ENCODE data around the gene CLPX. TPM values are rescaled to one million over a fixed set of nuclear protein-coding genes. Genes with fewer than 3 reads are reported as not detected.
"Not testable (repeated sequence)": the region's sequence is repeated elsewhere in the genome, so short reads cannot be mapped to it uniquely, and the experiment has no call there.

Gene CLPX
- total RNA-seq, 2 donors from 2014 or later, result 39.0 to 63.5 TPM

- Mint-ChIP-seq H3K36me3 (no peaks in the 10 kb centered on the region), H3K4me1 (ENCODE audit: low read depth in 2 of 2) (no peaks in the 10 kb centered on the region), H3K27ac (no peak overlapping the region), H3K27me3 (no peaks in the 10 kb centered on the region), H3K9me3 (no peaks in the 10 kb centered on the region), H3K4me3 (no peak overlapping the region)
- no peak for ATAC-seq
- no peak for DNase-seq (ENCODE audit: low spot score)
Measured at GRCh38 chr15:65175511-65175910, 9.6 kb downstream of the CLPX start.

DNA sequence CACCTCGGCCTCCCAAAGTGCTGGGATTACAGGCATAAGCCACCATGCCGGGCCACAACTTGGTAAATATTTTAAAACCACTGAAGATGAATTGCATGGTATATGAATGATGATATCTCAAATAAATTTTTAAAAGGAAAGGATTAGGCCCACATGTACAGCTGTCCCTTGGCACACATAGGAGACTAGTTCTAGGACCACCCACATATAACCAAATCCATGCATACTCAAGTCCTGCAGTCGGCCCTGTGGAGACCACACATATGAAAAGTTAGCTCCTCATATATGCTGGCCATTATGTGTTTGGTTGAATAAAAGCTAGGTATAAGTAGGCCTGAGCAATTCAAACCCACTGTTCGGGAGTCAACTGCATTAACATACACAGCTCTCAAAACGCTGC lies 10.6 kb downstream of the CLPX start:
- Mint-ChIP-seq H3K27ac (no peak overlapping the region), H3K9me3 (no peaks in the 10 kb centered on the region), H3K27me3 (no peaks in the 10 kb centered on the region), H3K36me3 (no peaks in the 10 kb centered on the region), H3K4me1 (ENCODE audit: low read depth in 2 of 2) (no peaks in the 10 kb centered on the region), H3K4me3 (no peak overlapping the region)
- ATAC-seq (no peak), DNase-seq (ENCODE audit: low spot score) (no peak)

DNA sequence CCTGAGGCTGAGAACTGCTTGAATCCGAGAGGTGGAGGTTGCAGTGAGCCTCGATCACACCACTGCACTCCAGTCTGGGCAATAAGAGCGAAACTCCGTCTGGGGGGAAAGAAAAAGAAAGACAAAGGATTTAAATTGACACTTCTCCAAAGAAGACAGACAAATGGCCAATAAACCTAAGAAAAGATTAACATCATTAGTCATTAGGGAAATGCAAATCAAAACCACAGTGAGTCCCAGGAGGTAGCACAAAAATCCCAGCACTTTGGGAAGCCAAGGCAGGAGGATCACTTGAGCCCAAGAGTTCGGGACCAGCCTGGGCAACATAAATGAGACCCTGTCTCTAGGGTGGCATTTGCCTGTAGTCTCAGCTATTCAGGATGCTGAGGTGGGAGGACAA lies 12.6 kb downstream of the CLPX start:
- Mint-ChIP-seq H3K27ac (no peak overlapping the region), H3K4me1 (ENCODE audit: low read depth in 2 of 2) (no peaks in the 10 kb centered on the region), H3K36me3 (no peaks in the 10 kb centered on the region), H3K9me3 (no peaks in the 10 kb centered on the region), H3K27me3 (no peaks in the 10 kb centered on the region), H3K4me3 (no peak overlapping the region)
- DNase-seq (ENCODE audit: low spot score) (no peak), ATAC-seq (no peak)

GRCh38 chr15:65171428-65171827 lies 13.7 kb downstream of the CLPX start:
- H3K36me3 Mint-ChIP-seq, result no peaks in the 10 kb centered on the region
- H3K4me3 Mint-ChIP-seq, result no peak overlapping the region
- H3K4me1 Mint-ChIP-seq (ENCODE audit: low read depth in 2 of 2), result no peaks in the 10 kb centered on the region

DNA sequence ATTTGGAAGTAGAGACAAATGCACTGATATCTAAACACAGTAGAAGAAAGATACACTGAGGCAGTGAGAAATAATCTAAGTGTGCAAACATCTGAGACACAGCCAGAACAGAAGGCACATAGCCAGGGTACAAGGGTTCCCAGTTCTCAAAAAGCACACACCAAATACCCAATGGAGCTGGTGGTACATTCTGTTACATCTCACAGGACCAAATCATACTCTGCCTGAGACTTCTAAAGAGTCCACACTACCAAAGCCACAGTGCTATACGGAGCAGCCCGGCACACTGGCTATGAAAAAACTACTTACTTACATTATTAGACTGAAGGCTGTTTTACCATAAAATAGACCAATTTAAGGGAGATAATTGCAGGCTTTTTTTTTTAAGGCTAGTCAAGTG lies 19.3 kb downstream of the CLPX start:
- Mint-ChIP-seq H3K27ac (no peak overlapping the region), H3K9me3 (no peaks in the 10 kb centered on the region)

More at GRCh38 chr15:65171428-65171827, 13.7 kb downstream of the CLPX start:
- no peaks in the 10 kb centered on the region for H3K27me3 Mint-ChIP-seq
- H3K27ac Mint-ChIP-seq, result no peak overlapping the region
- no peak for DNase-seq (ENCODE audit: low spot score)
- ATAC-seq, result no peak
- no peaks in the 10 kb centered on the region for H3K9me3 Mint-ChIP-seq

GRCh38 chr15:65164139-65164538 lies 21.0 kb downstream of the CLPX start:
- Mint-ChIP-seq H3K27me3 (no peaks in the 10 kb centered on the region), H3K4me3 (no peak overlapping the region), H3K4me1 (ENCODE audit: low read depth in 2 of 2) (peaks cover 0 to 3% of the 10 kb centered on the region in 2 donors), H3K9me3 (no peaks in the 10 kb centered on the region), H3K36me3 (no peaks in the 10 kb centered on the region), H3K27ac (no peak overlapping the region)
- no peak for ATAC-seq
- DNase-seq (ENCODE audit: low spot score), result no peak

More for the DNA sequence above, 19.3 kb downstream of the CLPX start:
- no peak for ATAC-seq
- Mint-ChIP-seq H3K4me1 (ENCODE audit: low read depth in 2 of 2) (peaks cover 0 to 3% of the 10 kb centered on the region in 2 donors), H3K27me3 (no peaks in the 10 kb centered on the region), H3K36me3 (no peaks in the 10 kb centered on the region), H3K4me3 (no peak overlapping the region)
- no peak for DNase-seq (ENCODE audit: low spot score)

DNA sequence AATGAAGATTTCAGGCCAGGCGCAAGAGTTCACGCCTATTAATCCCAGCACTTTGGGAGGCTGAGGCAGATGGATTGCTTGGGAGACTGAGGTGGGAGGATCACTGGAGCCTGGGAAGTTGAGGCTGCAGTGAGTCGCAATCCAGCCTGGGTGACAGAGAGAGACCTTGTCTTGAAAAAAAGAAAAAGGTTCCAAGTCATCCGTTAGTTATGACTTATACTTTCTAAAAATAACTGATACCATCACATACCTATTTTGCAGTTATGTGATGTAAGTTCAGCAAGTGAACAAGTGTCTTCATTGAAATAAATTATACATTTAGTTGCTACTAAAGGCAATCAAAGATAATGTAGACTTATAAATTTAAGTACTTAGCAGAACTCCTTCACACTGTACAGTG lies 22.1 kb downstream of the CLPX start:
- Mint-ChIP-seq H3K27me3 (no peaks in the 10 kb centered on the region), H3K27ac (no peak overlapping the region), H3K9me3 (no peaks in the 10 kb centered on the region), H3K4me3 (no peak overlapping the region), H3K36me3 (no peaks in the 10 kb centered on the region), H3K4me1 (ENCODE audit: low read depth in 2 of 2) (peaks cover 0 to 3% of the 10 kb centered on the region in 2 donors)
- ATAC-seq, result no peak
- DNase-seq (ENCODE audit: low spot score), result no peak

GRCh38 chr15:65156692-65157091 lies 28.4 kb downstream of the CLPX start:
- Mint-ChIP-seq H3K36me3 (peaks cover 29% of the 10 kb centered on the region), H3K4me1 (ENCODE audit: low read depth in 2 of 2) (no peaks in the 10 kb centered on the region), H3K4me3 (no peak overlapping the region), H3K9me3 (no peaks in the 10 kb centered on the region), H3K27me3 (no peaks in the 10 kb centered on the region), H3K27ac (no peak overlapping the region)
- ATAC-seq (no peak), DNase-seq (ENCODE audit: low spot score) (no peak)

DNA sequence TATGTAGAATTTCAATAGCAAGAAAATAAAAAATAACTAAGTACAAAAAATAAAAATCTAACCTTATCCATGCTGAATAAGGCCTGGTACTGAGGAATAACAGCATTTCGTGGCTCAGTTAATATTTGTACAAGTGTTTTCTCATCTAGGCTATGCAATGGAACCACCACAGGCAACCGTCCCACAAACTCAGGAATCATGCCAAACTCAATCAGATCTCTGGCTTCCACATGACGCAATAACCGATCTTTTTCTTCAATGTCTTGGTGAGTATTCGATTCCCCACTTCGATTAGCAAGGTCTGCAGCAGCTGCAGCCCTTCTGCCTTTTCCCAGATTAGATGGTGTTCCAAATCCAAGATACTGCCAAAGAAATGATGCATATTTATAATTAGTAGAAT lies 30.4 kb downstream of the CLPX start:
- Mint-ChIP-seq H3K4me1 (ENCODE audit: low read depth in 2 of 2) (no peaks in the 10 kb centered on the region), H3K4me3 (no peak overlapping the region), H3K36me3 (peaks cover 29% of the 10 kb centered on the region), H3K9me3 (no peaks in the 10 kb centered on the region), H3K27me3 (no peaks in the 10 kb centered on the region), H3K27ac (peak overlapping the region in 1 of 2 donors; percentile 40)
- ATAC-seq (no peak), DNase-seq (ENCODE audit: low spot score) (no peak)

GRCh38 chr15:65147902-65148301 lies 37.2 kb downstream of the CLPX start:
- H3K27ac Mint-ChIP-seq, result no peak overlapping the region

DNA sequence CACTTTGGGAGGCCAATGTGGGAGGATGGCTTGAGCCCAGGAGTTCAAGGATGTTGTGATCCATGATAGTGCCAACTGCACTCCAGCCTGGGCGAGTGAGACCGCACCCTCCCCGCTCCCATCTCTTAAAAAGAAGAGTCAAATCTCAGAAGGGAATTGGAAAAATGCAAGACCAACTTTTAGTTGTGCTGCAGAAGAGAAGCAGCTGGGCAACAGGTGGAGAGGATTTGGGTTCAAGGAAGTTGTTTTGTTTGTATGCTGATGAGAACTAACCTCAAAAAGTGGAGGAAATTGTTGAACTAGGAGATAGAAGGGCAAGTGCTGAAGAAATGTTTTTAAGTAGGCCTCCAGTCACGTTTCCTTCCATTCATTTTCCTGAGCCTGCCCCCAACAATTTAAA lies 38.7 kb downstream of the CLPX start:
- no peak overlapping the region for H3K27ac Mint-ChIP-seq

More at GRCh38 chr15:65147902-65148301, 37.2 kb downstream of the CLPX start:
- DNase-seq (ENCODE audit: low spot score) (no peak), ATAC-seq (no peak)
- H3K27me3 Mint-ChIP-seq, result no peaks in the 10 kb centered on the region
- H3K36me3 Mint-ChIP-seq, result peaks cover 5% of the 10 kb centered on the region
- H3K9me3 Mint-ChIP-seq, result no peaks in the 10 kb centered on the region
- no peak overlapping the region for H3K4me3 Mint-ChIP-seq
- no peaks in the 10 kb centered on the region for H3K4me1 Mint-ChIP-seq (ENCODE audit: low read depth in 2 of 2)

GRCh38 chr15:65138631-65139030 lies 46.5 kb downstream of the CLPX start:
- not testable (repeated sequence) for H3K36me3 Mint-ChIP-seq; ATAC-seq; H3K27ac Mint-ChIP-seq; H3K4me3 Mint-ChIP-seq; H3K4me1 Mint-ChIP-seq (ENCODE audit: low read depth in 2 of 2); DNase-seq (ENCODE audit: low spot score); H3K9me3 Mint-ChIP-seq; H3K27me3 Mint-ChIP-seq

More for the DNA sequence above, 38.7 kb downstream of the CLPX start:
- no peak overlapping the region for H3K4me3 Mint-ChIP-seq
- no peaks in the 10 kb centered on the region for H3K27me3 Mint-ChIP-seq
- H3K4me1 Mint-ChIP-seq (ENCODE audit: low read depth in 2 of 2), result no peaks in the 10 kb centered on the region
- H3K36me3 Mint-ChIP-seq, result no peaks in the 10 kb centered on the region
- H3K9me3 Mint-ChIP-seq, result no peaks in the 10 kb centered on the region
- DNase-seq (ENCODE audit: low spot score), result no peak
- no peak for ATAC-seq

DNA sequence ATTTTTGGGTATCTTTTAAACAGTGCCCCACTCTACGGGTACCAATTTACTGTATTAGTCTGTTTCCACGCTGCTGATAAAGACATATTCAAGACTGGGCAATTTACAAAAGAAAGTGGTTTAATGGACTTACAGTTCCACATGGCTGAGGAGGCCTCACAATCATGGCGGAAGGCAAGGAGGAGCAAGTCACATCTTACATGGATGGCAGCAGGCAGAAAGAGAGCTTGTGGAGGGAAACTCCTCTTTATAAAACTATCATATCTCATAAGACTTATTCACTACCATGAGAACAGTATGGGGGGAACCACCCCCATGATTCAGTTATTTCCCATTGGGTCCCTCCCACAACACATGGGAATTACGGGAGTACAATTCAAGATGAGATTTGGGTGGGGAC lies 47.2 kb downstream of the CLPX start:
- H3K36me3 Mint-ChIP-seq; H3K4me1 Mint-ChIP-seq (ENCODE audit: low read depth in 2 of 2); H3K27me3 Mint-ChIP-seq; H3K9me3 Mint-ChIP-seq; ATAC-seq; H3K27ac Mint-ChIP-seq; DNase-seq (ENCODE audit: low spot score); H3K4me3 Mint-ChIP-seq: not testable (repeated sequence)

DNA sequence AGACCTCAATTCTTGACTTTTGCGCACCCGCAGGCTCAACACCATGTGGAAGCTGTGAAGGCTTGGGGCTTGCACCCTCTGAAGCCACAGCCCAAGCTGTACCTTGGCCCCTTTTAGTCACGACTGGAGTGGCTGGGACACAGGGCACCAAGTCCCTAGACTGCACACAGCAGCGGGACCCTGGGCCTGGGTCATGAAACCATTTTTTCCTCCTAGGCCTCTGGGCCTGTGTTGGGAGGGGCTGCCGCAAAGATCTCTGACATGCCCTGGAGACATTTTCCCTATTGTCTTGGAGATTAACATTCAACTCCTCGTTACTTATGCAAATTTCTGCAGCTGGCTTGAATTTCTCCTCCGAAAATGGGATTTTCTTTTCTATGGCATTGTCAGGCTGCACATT lies 48.1 kb downstream of the CLPX start:
- ATAC-seq; H3K9me3 Mint-ChIP-seq; H3K36me3 Mint-ChIP-seq; H3K4me3 Mint-ChIP-seq; H3K27me3 Mint-ChIP-seq; H3K27ac Mint-ChIP-seq; H3K4me1 Mint-ChIP-seq (ENCODE audit: low read depth in 2 of 2); DNase-seq (ENCODE audit: low spot score): not testable (repeated sequence)

- no peaks in the 10 kb centered on the region for H3K27me3 Mint-ChIP-seq
- H3K27ac Mint-ChIP-seq, result peak overlapping the region; percentile 93 to 98
- peaks cover 11 to 17% of the 10 kb centered on the region in 2 donors for H3K4me1 Mint-ChIP-seq (ENCODE audit: low read depth in 2 of 2)
- DNase-seq (ENCODE audit: low spot score) (no peak), ATAC-seq (no peak)
- H3K4me3 Mint-ChIP-seq, result peak overlapping the region; percentile 99
- no peaks in the 10 kb centered on the region for H3K9me3 Mint-ChIP-seq
- H3K36me3 Mint-ChIP-seq, result peaks cover 6% of the 10 kb centered on the region
Measured at GRCh38 chr15:65134538-65134937, 50.6 kb downstream of the CLPX start.
